GM12801 (cell line): Measurements from ENCODE around the gene TDP1.

Experiments
- TF ChIP-seq, protein P1 (sequence below): IDR thresholded peaks from one replicate; pipeline ENCODE4 v1.5.1; 2011; ENCODE audit warnings: control low read depth; ENCODE audit not compliant: insufficient read length; ENCODE audit errors: extremely low read depth

The TDP1 gene

DNA sequence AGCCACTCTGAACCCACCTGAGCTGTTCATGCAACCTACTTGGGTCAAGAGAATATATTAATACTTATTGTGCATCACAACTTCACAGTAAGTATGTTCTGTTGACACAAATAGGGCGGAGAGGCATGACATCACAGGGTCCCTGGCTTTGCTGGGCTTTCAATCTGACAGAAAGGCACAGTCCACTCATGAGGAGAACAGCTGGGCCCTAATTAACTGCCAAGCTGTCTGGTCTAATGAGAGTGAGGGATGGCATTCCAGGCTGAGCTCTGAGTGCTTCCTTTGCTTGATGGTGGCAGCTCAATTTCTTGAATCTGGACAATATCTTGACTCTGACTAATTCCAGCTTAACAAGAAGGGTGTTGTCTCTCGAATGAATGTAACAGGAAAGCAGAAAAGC lies 3.2 kb upstream of the TDP1 start:
- TF ChIP-seq, protein P1, sequence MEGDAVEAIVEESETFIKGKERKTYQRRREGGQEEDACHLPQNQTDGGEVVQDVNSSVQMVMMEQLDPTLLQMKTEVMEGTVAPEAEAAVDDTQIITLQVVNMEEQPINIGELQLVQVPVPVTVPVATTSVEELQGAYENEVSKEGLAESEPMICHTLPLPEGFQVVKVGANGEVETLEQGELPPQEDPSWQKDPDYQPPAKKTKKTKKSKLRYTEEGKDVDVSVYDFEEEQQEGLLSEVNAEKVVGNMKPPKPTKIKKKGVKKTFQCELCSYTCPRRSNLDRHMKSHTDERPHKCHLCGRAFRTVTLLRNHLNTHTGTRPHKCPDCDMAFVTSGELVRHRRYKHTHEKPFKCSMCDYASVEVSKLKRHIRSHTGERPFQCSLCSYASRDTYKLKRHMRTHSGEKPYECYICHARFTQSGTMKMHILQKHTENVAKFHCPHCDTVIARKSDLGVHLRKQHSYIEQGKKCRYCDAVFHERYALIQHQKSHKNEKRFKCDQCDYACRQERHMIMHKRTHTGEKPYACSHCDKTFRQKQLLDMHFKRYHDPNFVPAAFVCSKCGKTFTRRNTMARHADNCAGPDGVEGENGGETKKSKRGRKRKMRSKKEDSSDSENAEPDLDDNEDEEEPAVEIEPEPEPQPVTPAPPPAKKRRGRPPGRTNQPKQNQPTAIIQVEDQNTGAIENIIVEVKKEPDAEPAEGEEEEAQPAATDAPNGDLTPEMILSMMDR = no peak

DNA sequence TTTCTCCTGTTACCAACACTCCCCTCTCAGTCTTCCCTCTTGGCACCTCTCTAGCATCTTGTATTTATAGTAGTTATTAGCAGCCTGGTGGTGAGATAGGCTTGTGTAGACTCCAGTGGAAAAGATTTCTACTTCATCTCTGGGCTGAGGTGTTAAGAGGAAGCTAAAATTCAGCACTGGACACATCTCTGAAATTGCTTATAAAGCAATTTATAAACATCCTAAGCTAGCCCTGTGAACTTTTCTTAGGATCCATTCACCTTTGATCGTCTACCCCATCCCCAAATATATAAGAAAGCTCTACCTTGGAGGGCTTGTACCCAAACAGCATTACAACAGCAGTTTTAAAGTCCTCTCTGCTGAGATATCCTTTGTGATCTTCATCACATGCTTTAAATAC lies 2.1 kb upstream of the TDP1 start:
- TF ChIP-seq, protein P1 = no peak

DNA sequence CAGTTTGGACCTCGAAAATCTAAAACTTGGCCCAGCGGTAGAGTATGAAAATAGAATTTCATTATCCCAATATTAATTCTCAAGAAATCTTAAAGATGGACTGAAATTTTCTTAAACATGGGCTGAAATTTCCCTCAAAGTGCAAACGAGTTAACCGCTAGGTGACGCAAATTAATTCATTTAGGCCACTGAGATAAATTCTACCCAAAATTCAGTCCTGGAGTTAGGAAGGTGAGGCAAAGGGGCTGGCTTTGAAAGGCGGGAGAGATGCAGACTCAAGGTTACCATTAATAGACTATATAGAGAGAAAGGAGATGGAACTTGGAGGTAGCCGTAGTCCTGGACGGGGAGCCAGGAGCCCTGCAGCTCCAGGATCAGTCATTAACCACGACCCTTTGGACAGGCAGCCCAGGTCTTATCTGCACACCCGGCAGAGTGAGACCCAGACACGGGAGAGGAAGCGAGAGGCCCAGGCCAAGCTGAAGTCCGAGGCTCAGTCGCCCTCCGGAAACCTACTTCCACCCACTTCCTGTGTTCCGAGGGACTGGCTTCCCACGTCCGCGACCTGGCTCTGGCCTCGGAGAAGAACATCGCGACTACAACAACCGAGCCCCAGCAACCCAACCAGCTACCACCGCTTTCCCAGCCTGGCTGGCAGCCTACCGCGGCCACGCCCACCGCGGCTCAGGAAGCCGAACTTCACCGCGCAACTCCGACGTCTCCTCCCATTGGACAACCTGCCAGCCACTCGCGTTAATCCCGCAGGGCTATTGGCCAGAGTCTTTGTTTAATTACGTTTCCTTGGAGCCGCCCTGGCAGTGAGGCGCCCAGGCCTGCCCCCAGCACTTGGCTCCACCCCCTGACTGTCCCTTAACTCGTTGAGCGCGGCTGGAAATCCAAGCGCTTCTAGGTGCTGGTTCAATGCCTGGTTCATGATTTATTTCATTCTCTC lies 1.4 kb upstream of the TDP1 start, which contains the start of gene EFCAB11:
EFCAB11 (minus strand) TSS at position 661 of the 952 bp plus-strand sequence; CDS start at position 591, 70 bp downstream.
- TF ChIP-seq, protein P1 = no peak

DNA sequence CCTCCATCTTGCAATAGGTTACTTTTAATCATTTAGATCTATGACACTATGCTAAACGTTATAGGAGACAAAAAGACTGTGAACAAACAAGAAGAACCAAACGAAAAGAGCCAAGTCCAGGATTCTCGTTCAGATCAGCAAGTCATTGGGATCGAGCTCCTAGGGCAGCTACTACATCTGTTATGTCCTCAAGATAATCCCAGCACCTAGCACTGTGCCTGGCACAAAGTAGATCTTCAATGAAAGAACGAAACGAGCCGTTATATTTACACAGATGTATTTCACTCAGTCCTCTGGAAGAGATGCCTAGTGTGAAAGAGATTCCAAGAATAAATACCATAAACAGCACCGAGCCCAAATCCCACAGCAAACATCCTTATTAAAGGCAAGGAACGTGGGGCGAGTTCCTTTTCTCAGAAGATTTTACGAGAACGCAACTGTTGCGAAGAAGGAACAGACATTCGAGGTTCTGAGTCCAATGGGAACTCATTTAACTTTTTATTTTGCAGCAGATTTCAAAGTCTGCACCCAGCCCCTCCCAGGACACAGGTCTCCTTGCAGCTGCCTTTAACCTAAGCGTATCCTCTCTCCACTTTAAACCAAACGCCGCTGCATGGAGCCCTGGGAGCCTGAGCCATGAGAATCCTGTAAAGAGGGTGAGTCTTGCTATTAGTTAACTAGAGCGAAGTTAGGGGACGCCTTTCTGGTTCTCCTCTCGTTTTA lies 544 bp upstream of the TDP1 start:
- TF ChIP-seq, protein P1 = no peak

DNA sequence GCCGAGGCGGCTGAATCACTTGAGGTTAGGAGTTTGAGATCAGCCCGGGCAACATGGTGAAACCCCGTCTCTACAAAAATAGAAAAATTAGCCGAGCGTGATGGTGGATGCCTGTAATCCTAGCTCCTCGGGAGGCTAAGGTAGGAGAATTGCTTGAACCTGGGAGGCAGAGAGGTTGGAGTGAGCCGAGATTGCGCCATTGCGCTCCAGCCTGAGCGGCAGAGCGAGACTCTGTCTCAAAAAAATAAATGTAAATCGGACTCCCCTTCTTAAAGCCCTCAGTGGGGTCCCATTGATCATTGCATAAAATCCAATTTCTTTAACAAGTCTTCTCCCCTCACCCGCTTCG lies 908 bp downstream of the TDP1 start:
- TF ChIP-seq, protein P1 = no peak

DNA sequence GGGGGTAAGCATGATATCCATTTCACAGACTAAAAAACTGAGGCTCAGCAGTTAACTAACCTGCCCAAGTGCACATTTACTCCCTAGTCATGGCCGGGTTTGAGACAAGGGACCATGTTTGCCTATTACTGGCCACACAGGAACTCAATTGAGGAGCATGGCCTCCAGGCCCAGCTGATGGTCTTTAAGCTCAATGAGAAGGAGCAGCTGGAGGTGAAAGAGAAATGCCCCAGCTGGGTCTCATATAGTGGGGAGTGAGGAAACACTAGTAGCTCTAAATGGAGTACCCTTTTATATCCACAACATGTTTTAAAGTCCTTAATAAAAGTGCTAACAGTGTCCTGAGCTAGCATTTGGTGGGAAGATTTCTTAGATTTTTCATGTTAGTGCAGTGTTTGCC lies 1.6 kb downstream of the TDP1 start:
- TF ChIP-seq, protein P1 = no peak

DNA sequence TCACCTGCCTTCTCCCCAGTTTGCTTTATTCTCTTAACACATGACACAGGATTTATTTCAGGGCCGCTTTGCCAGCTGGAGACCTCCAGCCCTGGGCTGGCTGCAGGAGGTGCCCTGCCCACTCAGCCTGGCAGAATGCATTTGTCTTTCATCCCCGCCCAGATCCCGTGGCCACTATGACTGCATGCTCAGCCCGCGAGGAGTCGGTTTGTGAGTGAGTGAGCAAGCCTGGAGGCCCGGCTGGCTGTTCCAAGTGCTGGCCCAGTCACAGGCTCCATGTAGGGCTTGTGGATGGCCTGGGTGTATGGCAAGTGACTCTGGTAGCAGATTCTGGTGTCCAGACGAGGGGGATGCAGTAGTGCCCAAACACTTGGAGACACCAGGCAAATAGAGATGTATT lies 2.1 kb downstream of the TDP1 start:
- TF ChIP-seq, protein P1 = no peak
